HG02763 (cell line): Measurements from ENCODE around the gene FTO.

Experiments
- ATAC-seq: cut with Tn5 transposase; IDR thresholded peaks from one replicate; pipeline ENCODE4 v1.9.1; 2021; ENCODE audit warnings: mild to moderate bottlenecking, moderate library complexity; ENCODE audit not compliant: unreplicated experiment

Gene FTO

DNA sequence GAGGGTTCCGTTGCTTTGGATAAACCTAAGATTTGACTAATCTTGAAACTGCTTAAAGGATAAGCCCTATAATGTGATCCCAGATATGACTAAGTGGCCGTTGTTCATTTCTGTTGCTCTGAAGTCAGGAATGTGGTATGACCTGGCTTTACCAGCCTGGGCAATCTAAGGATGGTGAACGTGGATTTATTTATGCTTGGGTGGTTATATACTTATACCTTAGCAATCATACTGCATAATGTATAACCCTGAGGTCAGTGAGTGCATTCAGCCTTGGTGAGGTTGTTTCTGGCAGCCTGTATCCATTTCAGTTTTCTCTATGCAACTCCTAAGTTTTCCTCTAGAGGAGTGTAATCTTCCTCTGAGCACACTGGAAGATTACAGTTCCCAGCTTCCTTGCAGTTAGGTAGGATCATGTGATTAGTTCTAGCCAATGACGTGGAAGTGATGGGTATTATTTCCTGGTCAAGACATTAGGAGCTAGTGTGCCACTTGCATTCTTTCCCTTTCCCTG lies 41.9 kb downstream of the FTO start:
- no peak for ATAC-seq

- no peak for ATAC-seq
Measured at GRCh38 chr16:53752560-53752959, 48.6 kb downstream of the FTO start.

DNA sequence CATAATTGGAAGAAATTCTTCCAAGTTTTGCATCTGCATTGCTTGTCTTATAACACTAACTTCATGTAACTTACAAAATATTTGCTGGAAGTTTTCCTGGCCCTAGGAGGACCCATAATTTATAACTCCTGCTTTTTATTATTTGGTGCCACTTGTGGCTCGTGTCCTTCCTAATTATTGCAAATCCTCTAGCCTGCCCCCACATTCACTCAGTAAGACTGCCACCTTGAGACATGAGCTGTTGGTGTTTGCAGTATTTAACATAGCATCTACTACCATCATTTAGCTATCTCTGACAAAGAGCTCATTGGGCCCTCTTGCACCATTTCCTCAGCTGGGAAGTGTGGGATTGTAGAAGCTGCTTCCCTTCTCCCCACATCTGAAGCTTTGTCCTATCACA lies 49.5 kb downstream of the FTO start:
- ATAC-seq, result no peak

DNA sequence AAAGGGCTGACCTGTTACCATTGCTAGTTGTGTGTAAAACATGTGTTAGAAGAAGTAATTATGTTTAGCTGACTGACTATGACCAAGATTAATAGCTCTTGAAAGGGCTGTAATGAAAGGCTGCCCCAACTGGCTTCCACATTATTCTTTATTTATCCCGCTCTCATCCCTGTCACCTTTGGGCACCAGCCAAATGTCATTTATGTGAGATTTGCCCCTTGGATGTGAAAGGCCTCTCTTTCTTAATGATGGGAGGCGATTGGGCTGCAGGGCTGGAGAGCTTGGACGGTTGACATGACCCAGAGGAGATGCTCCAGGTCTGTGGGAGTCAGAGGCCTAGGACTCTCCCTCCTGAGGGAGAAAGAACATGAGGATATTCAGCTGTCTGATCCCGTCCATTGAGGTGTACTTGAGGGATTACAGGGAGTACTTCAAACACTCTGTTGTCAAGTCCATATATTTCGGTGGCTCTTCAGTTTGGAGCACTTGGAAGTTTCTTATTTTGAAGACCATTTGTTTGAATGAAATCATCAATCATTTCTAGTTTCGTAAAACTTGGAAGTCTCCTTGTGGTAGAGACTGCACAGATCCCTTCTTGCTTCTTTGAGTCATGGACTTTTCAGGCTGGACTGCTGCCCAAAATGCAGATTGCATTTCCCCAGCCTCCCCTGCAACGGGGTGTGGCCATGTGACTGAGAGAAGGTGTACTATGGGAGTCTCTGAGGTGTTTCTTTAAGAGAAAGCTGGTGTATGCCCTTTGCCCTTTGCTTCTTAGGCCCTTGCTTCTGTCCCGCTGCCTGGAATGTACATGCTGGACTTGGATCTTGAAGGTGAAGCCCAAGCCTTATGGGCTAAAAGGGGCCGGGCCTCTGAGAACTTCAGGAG lies 51.3 kb downstream of the FTO start:
- ATAC-seq, result no peak

DNA sequence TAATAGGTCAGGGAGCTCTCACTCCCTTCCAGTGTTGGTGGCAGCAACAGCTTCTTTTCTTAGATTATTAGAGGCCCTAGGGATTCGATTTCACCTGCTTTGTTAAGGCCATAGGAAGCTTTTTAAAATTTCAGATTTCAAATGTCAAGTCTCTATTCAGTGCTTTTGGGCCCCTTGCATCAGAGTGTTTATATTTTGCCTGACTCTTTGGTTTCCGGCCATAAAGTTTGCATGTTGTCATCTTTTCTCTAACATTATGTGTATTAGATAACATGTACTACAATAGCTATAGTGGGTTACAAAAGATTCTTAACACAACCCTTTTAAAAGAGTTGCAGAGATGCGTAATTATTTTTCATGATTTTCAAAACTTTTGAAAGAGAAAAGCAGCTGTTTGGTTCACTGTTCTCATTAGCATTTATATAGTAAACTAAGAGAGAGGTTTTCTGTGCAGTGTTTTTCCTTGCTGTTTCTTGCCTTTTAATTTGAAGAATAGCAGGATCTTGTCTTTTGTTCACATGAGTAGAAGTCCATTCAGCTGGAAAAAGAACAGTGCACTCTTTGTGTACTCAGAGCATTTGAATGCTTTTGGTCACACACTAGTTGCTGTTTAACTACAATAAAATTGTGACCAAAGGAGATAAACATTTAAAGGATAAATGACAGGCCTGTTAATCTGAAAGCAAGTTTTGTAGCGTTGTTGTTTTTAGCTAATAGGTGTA lies 52.5 kb downstream of the FTO start:
- no peak for ATAC-seq

DNA sequence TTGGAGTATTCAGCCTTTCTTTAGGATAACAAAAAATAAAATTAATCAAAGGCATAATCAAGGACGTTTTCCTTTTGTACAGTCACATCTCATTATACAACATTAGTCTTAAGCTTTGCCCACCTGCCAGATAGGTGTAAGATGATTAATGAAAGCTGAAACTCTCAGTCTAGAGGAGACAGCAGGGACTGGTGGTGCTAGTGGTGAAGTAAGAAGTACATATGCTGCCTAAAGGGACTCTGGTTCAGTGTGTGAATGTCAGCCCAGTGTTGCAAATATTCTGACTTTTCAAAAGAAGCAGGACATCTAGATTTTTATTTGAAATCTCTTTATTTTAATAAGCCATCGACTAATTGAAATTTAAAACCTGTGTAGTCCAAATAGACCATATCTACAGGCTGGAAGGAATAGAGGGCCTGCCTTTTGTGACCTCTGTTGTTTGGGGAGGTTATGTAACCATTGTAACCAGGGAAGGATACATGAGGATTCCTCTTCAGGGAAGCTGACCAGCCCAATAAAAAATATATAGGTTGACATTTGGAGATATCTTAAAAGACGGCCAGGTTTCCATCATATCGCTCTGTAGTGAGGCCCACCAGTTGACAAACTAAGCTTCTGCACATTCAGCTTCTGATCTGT lies 54.1 kb downstream of the FTO start:
- no peak for ATAC-seq

DNA sequence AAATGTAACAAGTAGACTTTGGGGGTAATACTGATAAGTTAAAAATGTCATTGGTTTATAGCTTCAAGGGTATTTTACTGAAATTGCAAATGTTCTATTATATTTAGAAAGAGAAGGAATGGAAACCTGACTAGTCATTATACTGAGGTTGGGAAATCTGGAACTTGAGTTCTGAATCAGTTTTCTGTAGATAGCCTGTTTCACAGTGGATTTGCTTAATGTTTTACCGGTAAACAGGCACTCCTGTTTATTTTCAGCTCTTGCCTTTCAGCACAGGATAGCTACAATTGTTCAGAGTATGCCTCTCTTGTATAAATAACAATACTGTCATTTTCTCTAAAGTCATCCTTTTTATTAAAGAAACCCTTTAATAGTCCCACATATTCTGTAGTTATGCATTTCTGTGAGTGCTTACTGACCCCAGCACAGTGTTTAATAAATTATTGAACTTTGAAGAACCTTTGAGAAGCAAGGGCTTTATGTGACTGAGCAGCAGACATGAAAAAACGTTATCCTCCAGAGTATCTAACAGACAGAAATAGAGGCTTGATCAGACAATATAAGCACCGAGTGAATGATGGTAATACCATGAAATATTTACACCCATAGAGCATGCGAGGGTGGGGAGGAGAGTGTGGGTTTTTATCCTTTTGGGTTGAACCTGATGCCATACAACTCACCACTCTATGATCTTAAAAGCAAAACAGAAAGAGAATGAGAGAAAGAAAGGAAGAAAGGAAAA lies 58.2 kb downstream of the FTO start:
- ATAC-seq, result no peak

DNA sequence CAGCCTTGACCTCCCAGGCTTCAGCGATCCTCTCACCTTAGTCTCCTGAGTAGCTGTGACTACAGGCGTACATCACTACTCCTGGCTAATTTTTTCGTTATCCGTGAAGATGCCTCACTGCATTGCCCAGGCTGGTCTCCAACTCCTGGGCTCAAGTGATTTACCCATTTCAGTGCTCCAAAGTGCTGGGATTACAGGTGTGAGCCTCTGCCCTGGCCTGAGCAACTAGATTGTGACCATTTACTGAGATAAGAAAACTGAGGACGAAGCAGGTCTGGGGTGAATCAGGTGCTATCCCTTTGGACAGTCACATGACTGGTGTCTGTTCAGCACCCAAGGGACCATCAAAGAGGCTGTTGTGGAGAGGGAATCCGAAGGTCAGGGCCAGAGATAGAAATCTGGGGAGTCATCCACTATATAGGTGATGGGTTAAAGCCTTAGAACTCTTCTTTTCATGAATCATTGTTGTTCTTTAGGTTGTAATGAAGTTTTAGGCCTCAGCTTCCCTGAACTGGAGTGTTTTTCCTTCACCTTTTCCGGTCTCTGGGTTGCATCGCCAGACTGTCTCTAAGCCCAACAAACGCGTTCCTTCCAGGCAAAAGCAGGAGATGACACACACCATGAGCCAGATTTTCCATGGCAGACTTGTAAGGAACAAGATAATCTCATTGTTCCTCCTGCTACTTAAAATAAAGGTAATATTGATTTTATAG lies 62.5 kb downstream of the FTO start:
- no peak for ATAC-seq

GRCh38 chr16:53768167-53768566 lies 64.2 kb downstream of the FTO start:
- no peak for ATAC-seq

DNA sequence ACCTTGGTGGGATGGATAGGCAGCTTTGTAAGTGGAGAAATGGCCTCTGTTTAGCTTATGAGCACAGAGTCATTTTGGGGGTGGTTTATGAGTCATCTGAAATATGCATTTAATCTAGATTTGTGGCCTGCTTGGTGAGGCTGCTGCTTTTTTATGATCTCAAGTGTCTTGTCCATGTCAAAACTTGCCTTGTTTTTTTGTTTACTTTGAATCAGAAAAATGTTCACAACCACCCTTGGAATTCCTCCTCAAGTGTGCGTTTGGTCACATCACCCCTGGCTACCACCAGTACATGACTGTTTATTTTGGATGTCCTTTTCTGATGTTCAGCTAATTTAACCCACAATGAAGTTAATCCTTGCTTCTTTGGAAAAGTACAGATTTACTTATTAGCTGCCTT lies 64.6 kb downstream of the FTO start:
- no peak for ATAC-seq

DNA sequence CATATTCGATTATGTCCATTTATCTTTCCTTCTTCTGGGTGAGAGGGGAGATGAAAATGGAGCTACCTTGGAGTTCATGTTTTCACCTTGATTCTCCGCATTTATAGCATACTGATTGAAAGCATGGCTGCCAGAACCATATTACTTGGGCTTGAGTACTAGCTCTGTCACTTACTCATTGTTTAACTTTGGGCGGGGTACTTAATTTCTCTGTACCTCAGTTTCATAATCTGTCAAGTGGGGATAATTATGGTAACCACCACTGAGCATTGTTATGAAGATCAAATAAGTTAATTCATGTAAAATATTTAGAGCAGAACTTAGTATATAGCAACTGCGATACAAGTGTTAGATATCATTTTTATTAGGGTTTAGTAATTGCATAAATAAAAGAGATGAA lies 65.2 kb downstream of the FTO start:
- no peak for ATAC-seq

- no peak for ATAC-seq
Measured at GRCh38 chr16:53769787-53770186, 65.8 kb downstream of the FTO start.

GRCh38 chr16:53770641-53771040 lies 66.7 kb downstream of the FTO start:
- no peak for ATAC-seq

GRCh38 chr16:53771655-53772497 lies 67.9 kb downstream of the FTO start:
- ATAC-seq, result no peak

GRCh38 chr16:53773150-53773846 lies 69.3 kb downstream of the FTO start:
- no peak for ATAC-seq

- ATAC-seq, result no peak
Measured at GRCh38 chr16:53773881-53774280, 69.9 kb downstream of the FTO start.

DNA sequence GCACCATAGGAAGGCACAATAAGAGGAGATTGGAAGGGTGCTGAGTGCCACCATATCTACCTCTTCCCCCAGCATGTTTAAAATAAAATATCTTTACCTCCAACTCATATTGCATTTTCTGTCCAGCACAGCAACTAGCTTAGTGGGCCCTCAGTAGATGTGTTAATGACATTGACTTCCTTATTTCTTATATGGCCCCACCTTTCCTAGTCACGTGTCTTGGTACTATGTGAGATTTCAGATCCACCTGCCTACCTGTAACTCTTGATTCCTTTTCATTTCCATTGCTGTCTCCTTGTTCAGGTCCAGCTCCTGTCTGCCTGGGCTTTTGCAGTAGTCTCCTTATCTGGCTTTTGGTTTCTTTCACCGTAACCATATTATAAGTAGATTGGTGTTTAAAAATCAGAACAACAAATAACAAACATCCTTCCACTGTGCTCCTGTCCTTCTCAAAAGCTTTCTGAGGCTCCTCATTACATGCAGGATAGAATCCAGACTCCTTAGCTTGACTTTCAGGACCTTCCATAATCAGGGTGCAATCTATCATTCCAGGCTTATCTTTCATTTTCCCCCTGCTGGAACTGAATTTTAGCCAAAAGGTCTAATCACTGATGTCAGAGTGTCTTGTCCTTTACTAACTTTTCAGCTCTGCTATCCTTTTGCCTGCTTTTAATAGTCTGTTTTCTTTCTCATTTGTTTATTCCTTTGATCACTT lies 71.3 kb downstream of the FTO start:
- ATAC-seq, result no peak

- ATAC-seq, result no peak
Measured at GRCh38 chr16:53775821-53776431, 72.0 kb downstream of the FTO start.
